GM10248 (cell line): Measurements from ENCODE around the gene PXYLP1.

Experiments
- CTCF ChIA-PET: fragments of 300-600 bp; sonication (Branson Sonifier 250); formaldehyde crosslinking; extraction: SDS; loops from one replicate; lab custom pipeline; 2021; ENCODE audit warnings: antibody characterized with exemption; lab: Yijun Ruan, JAX
- POLR2A ChIA-PET: fragments of 350-650 bp; sonication (Branson Sonifier 250); formaldehyde crosslinking; extraction: SDS; loops from one replicate; lab custom pipeline; 2020; ENCODE audit warnings: antibody characterized with exemption; lab: Yijun Ruan, JAX
- DNase-seq: peaks from one replicate; pipeline ENCODE4 v3.0.0; 2012; ENCODE audit errors: extremely low spot score
- CTCF ChIP-seq: IDR thresholded peaks from 2 replicates; pipeline ENCODE4 v1.5.1; 2012; ENCODE audit warnings: mild to moderate bottlenecking, low read depth; ENCODE audit errors: extremely low read depth, missing control alignments, control extremely low read depth

Gene PXYLP1

GRCh38 chr3:141256820-141257219 lies 25.2 kb downstream of the PXYLP1 start:
- TF ChIP-seq CTCF: no peak
- ChIA-PET CTCF (interaction anchor here (1.0 to 3.5 kb wide), 4 partner anchors 9 to 24 kb away, joined by 3 to 24 read pairs (median 8); partner anchors contain the start of gene PXYLP1), POLR2A (no interaction called here)
- DNase-seq: no peak

DNA sequence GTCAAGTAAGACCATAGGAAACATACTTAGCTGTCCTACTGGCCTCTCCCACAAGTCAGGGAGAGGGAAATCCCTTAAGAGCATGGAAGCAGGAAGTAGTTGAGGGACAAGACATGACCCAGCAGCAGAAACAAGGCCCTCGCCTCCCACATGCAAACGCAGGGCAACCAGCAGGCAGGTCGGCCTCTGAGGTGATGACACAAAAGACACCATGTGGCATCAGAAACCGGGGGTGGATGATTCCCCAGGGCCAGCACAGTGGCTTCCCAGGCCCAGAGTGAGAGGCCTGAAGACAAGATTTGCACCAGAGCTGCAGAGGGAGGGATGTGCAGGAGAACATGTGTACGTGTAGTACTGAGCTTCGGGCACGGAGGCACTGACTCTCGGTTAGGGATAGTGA lies 26.3 kb downstream of the PXYLP1 start:
- ChIA-PET POLR2A (interaction anchor here (0.6 kb wide), 2 partner anchors 432 to 1002 kb away, joined by 4 to 10 read pairs; no protein-coding TSS in a partner anchor), CTCF (interaction anchor here (1.0 to 1.9 kb wide), 3 partner anchors 9 to 26 kb away, joined by 3 to 5 read pairs (median 5); partner anchors contain the start of gene PXYLP1)
- DNase-seq: no peak
- TF ChIP-seq CTCF: no peak

DNA sequence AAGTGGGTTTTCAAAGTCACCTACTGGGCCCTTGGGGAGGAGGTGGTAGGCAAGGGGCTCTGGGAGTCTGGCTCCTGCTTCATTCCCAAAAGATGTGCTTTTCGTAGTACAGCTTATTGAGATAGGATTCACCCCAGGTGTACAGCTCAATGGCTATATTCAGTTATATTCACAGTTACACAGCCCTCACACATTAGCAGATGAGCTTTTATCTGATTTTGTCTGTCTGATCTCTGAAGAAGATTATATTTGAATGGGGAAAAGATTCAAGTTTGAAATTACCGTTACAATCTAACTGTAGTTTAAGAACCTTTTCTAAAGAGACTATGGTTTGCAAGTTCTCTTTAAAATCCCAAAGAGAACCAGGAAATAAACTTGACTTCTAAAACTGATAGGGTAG lies 27.3 kb downstream of the PXYLP1 start:
- POLR2A ChIA-PET: no interaction called here
- DNase-seq: no peak
- CTCF ChIA-PET: interaction anchor here (0.6 to 1.9 kb wide), 5 partner anchors 8 to 293 kb away, joined by 3 to 5 read pairs (median 3); partner anchors contain the start of gene PXYLP1
- no peak for TF ChIP-seq CTCF

- ChIA-PET POLR2A (no interaction called here), CTCF (interaction anchor here (1.9 kb wide), 1 partner anchor 28 kb away, joined by 5 read pairs; the partner anchor contains the start of gene PXYLP1)
- no peak for DNase-seq
- no peak for TF ChIP-seq CTCF
Measured at GRCh38 chr3:141259821-141260629, 28.4 kb downstream of the PXYLP1 start.

GRCh38 chr3:141260630-141260927 lies 29.0 kb downstream of the PXYLP1 start:
- POLR2A ChIA-PET: no interaction called here
- DNase-seq: no peak
- CTCF ChIA-PET: no interaction called here
- TF ChIP-seq CTCF: no peak

DNA sequence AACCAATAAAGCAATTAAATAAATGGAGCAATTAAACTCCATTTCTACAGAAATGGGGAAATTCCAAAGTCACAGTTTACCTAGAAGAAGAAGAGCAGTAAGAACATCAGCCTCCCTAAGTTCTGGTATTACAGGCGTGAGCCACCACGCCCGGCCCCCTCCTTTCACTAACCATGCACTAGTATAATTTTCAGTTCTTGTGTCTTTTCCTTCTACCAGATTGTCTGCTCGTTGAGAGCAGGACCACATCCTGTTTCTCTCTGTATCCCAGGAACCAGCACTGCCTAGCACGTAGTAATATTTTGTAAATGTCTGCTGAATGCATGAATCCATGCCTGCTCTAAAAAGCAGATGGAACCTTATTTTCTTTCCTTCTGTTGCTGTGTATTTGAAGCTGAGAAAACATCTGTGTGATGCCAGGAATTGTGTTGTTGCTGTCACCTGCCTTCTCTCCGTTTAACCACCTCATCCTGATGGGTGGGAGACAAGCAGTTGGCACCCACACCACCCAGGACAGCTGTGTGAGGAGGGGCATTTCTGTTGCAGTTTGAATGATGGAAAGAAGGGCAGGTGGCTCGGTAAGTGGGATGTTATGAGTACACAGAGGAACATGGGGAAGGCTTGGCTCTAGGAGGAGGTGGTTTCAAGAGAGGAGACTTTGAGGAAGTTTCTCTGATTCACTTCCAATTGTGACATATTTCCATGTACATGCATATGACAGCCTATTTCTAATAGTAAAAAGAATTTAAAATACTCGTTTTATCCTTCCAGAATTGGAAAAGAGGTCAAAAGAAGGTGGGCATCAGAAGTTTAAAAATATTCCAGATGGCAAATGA lies 30.1 kb downstream of the PXYLP1 start:
- TF ChIP-seq CTCF: no peak
- POLR2A ChIA-PET: no interaction called here
- no peak for DNase-seq
- CTCF ChIA-PET: interaction anchor here (1.0 to 1.8 kb wide), 3 partner anchors 10 to 42 kb away, joined by 3 to 4 read pairs (median 4); no protein-coding TSS in a partner anchor
